OCI-LY7 (cell line): ENCODE measurements around the gene RPGRIP1L. TPM values are rescaled to one million over a fixed set of nuclear protein-coding genes. Genes with fewer than 3 reads are reported as not detected.

Source experiments
- BruUV-seq: library from RNA; stranded (reverse); fragments of 400-500 nt; replicated peaks from 2 replicates; lab custom pipeline; 2021; lab: Mats Ljungman, UMichigan
- CTCF ChIA-PET: fragments of 300-600 bp; sonication (Branson Sonifier 250); formaldehyde crosslinking; loops from one replicate; lab custom pipeline; 2022; ENCODE audit warnings: antibody characterized with exemption; ENCODE audit not compliant: unreplicated experiment; lab: Charles Lee
- POLR2A ChIA-PET: fragments of 300-600 bp; sonication (Branson Sonifier 250); formaldehyde crosslinking; loops from one replicate; lab custom pipeline; 2022; ENCODE audit warnings: antibody characterized with exemption; lab: Charles Lee
- DNase-seq: peaks from one replicate; pipeline ENCODE4 v3.0.0-alpha.2; 2015; ENCODE audit warnings: low spot score
- H2AFZ ChIP-seq: fragments of 200-600 bp; sonication (generic), shearing (Covaris generic); 2 replicates; pipeline ENCODE4 v1.6.1; 2014; ENCODE audit warnings: mild to moderate bottlenecking, antibody characterized with exemption, low read length, moderate library complexity
- H3K27ac ChIP-seq: fragments of 200-600 bp; sonication (generic); 2 replicates; pipeline ENCODE4 v1.5.1; 2014; ENCODE audit warnings: mixed run types, low read depth, mild to moderate bottlenecking, moderate library complexity, low read length, inconsistent platforms; ENCODE audit not compliant: poor library complexity, severe bottlenecking
- H3K36me3 ChIP-seq: fragments of 200-600 bp; sonication (generic); 2 replicates; pipeline ENCODE4 v1.6.1; 2014; ENCODE audit warnings: mild to moderate bottlenecking, antibody characterized with exemption, low read length, moderate library complexity, mixed read lengths; ENCODE audit not compliant: insufficient read depth
- H3K4me1 ChIP-seq: fragments of 200-600 bp; sonication (generic); 2 replicates; pipeline ENCODE4 v1.5.1; 2014; ENCODE audit warnings: mild to moderate bottlenecking, low read length; ENCODE audit not compliant: insufficient read depth, poor library complexity, severe bottlenecking
- H3K4me2 ChIP-seq: fragments of 200-600 bp; sonication (generic); 2 replicates; pipeline ENCODE4 v1.6.1; 2014; ENCODE audit warnings: mild to moderate bottlenecking, low read length
- H3K4me3 ChIP-seq: fragments of 200-600 bp; sonication (generic); 2 replicates; pipeline ENCODE4 v1.5.1; 2014; ENCODE audit warnings: mild to moderate bottlenecking, low read depth, low read length; ENCODE audit not compliant: poor library complexity, severe bottlenecking
- H3K79me2 ChIP-seq: fragments of 200-600 bp; sonication (generic); 2 replicates; pipeline ENCODE4 v1.6.1; 2016; ENCODE audit warnings: low read depth, mild to moderate bottlenecking, low read length, moderate library complexity, mixed read lengths; ENCODE audit not compliant: insufficient read depth
- H3K9me2 ChIP-seq: fragments of 200-600 bp; sonication (generic); 2 replicates; pipeline ENCODE4 v1.6.1; 2016; ENCODE audit warnings: mild to moderate bottlenecking, low read length, mixed read lengths; ENCODE audit not compliant: insufficient read depth
- H3K9me3 ChIP-seq: fragments of 200-600 bp; sonication (generic); 2 replicates; pipeline ENCODE4 v1.6.1; 2014; ENCODE audit warnings: mild to moderate bottlenecking, mixed run types, low read length, mixed read lengths
- H4K20me1 ChIP-seq: fragments of 200-600 bp; sonication (generic); 2 replicates; pipeline ENCODE4 v1.6.1; 2014; ENCODE audit warnings: mild to moderate bottlenecking, antibody characterized with exemption, low read length, moderate library complexity, mixed read lengths; ENCODE audit not compliant: insufficient read depth
- EZH2phosphoT487 ChIP-seq: fragments of 200-600 bp; sonication (generic); IDR thresholded peaks from 2 replicates; pipeline ENCODE4 v1.6.1; 2018; ENCODE audit warnings: low read depth, borderline replicate concordance, mild to moderate bottlenecking, mixed run types, antibody characterized with exemption, low read length, moderate library complexity, mixed read lengths
- intact Hi-C: fragments of 100-400 bp; cut with micrococcal nuclease; formaldehyde crosslinking; loops from one replicate; pipeline ENCODE4 v1.10.0; 2022; ENCODE audit not compliant: unreplicated experiment
- total RNA-seq, 2 experiments: library from RNA; depleted of rRNA in 1 of 2; stranded (reverse); fragments of >200 nt in 1 of 2; shearing (Covaris generic) in 1 of 2; gene quantifications; 2 replicates each; pipeline ENCODE4 v1.2.3, GENCODE V29; 2014 to 2022
- TF ChIP-seq, protein P1 (sequence below): fragments of 200-600 bp; sonication (generic); conservative IDR thresholded peaks from 2 replicates; pipeline ENCODE4 v1.5.1; 2014; ENCODE audit warnings: mild to moderate bottlenecking, antibody characterized with exemption, low read length, moderate library complexity, mixed read lengths

RPGRIP1L gene
- total RNA-seq, 2 experiments from 2014 or later, result 12.7 to 15.4 TPM

DNA sequence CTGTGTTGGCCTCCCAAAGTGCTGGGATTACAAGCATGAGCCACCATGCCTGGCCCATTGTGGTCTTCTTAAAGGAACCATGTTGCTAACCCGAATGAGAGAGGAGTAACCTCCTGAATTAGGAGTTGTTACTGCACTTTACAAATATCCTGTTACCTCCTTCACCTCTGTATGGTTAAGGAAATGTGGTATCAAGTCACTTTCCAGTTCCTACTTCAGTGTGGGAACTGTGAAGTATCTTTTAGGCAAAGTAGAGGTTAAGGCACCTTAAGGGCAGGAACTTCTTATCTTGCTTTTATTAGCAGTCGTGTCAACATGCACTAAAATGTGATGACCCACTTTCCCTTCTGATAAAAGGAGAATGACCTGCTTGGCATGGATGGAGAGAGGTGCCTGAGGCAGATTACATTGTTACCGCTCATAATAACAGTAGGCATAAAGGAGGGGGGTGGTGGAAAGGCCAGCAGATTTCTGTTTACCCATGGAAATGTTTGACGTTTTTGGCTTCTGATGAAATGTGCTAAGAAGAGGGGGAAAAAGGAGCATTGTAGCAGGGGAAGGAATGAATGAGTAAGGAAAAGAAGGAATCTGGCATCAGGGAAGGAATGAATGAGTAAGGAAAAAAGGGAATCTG, 28.8 kb upstream of the RPGRIP1L start:
- DNase-seq, result no peak
- CTCF ChIA-PET, result no interaction called here
- Histone ChIP-seq H3K4me1 (no peaks in the 10 kb centered on the region), H3K4me3 (no peak overlapping the region), H3K4me2 (no peak overlapping the region), H3K27ac (no peak overlapping the region), H4K20me1 (peaks cover 18% of the 10 kb centered on the region), H3K36me3 (no peaks in the 10 kb centered on the region), H3K9me2 (no peaks in the 10 kb centered on the region), H2AFZ (no peak overlapping the region), H3K9me3 (no peaks in the 10 kb centered on the region), H3K79me2 (peaks cover 4% of the 10 kb centered on the region; the same call in 1 of the 2 replicates)
- intact Hi-C loops, result no loop called here
- POLR2A ChIA-PET, result no interaction called here
- BruUV-seq, result no TSS peak
- TF ChIP-seq, protein P1, sequence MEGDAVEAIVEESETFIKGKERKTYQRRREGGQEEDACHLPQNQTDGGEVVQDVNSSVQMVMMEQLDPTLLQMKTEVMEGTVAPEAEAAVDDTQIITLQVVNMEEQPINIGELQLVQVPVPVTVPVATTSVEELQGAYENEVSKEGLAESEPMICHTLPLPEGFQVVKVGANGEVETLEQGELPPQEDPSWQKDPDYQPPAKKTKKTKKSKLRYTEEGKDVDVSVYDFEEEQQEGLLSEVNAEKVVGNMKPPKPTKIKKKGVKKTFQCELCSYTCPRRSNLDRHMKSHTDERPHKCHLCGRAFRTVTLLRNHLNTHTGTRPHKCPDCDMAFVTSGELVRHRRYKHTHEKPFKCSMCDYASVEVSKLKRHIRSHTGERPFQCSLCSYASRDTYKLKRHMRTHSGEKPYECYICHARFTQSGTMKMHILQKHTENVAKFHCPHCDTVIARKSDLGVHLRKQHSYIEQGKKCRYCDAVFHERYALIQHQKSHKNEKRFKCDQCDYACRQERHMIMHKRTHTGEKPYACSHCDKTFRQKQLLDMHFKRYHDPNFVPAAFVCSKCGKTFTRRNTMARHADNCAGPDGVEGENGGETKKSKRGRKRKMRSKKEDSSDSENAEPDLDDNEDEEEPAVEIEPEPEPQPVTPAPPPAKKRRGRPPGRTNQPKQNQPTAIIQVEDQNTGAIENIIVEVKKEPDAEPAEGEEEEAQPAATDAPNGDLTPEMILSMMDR, result no peak
- TF ChIP-seq EZH2phosphoT487, result no peak

DNA sequence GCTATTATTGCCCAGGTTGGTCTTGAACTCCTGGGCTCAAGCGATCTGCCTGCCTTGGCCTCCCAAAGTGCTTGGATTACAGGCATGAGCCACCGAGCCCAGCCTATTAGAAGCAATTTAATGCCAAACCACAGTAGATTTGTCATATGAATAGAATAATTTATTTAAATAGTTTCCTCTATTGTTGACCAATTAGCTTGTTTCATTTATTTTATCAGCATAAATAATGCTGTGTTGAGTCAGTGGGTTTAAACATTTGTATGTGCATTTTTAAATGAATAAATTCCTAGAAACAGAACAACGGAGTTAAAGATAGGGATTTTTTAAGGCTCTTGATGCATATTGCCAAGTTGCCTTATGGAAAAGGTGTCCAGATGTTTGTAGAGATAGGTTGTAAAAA, 27.0 kb upstream of the RPGRIP1L start:
- no peaks in the 10 kb centered on the region for H3K36me3 ChIP-seq
- H2AFZ ChIP-seq, result no peak overlapping the region
- DNase-seq, result no peak
- intact Hi-C loops, result no loop called here
- H3K4me3 ChIP-seq, result no peak overlapping the region
- TF ChIP-seq, protein P1, result no peak
- TF ChIP-seq EZH2phosphoT487, result no peak
- H3K9me3 ChIP-seq, result no peaks in the 10 kb centered on the region
- no peaks in the 10 kb centered on the region for H3K4me1 ChIP-seq
- peaks cover 10% of the 10 kb centered on the region; the same call in 1 of the 2 replicates for H3K79me2 ChIP-seq
- H3K9me2 ChIP-seq, result no peaks in the 10 kb centered on the region
- no peak overlapping the region for H3K4me2 ChIP-seq
- no peak overlapping the region for H3K27ac ChIP-seq
- H4K20me1 ChIP-seq, result peaks cover 13% of the 10 kb centered on the region; the same call in 1 of the 2 replicates
- CTCF ChIA-PET, result no interaction called here
- no TSS peak for BruUV-seq
- POLR2A ChIA-PET, result no interaction called here

DNA sequence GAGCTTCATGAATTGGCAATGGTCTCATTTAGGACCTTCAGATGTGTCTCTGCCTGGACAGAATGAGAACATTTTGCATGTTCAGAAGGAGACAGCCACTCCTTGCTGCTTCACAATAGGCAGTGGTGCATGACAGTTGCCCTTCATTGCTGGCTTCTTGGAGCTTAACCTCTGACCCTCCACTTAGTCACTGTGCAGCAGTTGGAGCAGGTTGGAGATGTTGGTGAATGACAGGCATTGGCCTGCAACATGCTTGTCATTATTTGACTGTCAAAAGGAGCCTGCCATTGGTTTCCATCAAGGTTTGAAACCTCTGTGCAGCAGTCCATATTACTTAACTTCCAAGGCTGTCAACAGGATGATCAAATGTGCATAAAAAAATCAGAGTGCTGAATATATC, 23.0 kb upstream of the RPGRIP1L start:
- intact Hi-C loops, result no loop called here
- no peaks in the 10 kb centered on the region for H3K4me1 ChIP-seq
- H3K36me3 ChIP-seq, result no peaks in the 10 kb centered on the region
- BruUV-seq, result no TSS peak
- peaks cover 13% of the 10 kb centered on the region; the same call in 1 of the 2 replicates for H4K20me1 ChIP-seq
- H3K4me2 ChIP-seq, result no peak overlapping the region
- ChIA-PET CTCF (no interaction called here), POLR2A (no interaction called here)
- DNase-seq, result no peak
- no peaks in the 10 kb centered on the region for H3K9me2 ChIP-seq
- no peak overlapping the region for H3K4me3 ChIP-seq
- peaks cover 10% of the 10 kb centered on the region; the same call in 1 of the 2 replicates for H3K79me2 ChIP-seq
- no peak overlapping the region for H3K27ac ChIP-seq
- TF ChIP-seq, protein P1, result no peak
- no peak for TF ChIP-seq EZH2phosphoT487
- H3K9me3 ChIP-seq, result no peaks in the 10 kb centered on the region
- H2AFZ ChIP-seq, result no peak overlapping the region
